Lower lobe of right lung (tissue), 2 donors: Measurements from ENCODE around the gene SGTA. TPM values are rescaled to one million over a fixed set of nuclear protein-coding genes. Genes with fewer than 3 reads are reported as not detected.

ENCODE experiments used
- ATAC-seq, 2 donors: fragments of 200-7000 bp; cut with Tn5 transposase; one replicate each; pipeline ENCODE4 v1.9.1; 2020 to 2022; ENCODE audit warnings: mild to moderate bottlenecking in 2 of 2, moderate library complexity in 2 of 2
- DNase-seq: peaks from one replicate; pipeline ENCODE4 v3.0.0-alpha.2; 2020
- H3K27ac ChIP-seq: fragments of 200-600 bp; one replicate; pipeline ENCODE4 v1.8.0; 2022
- H3K27me3 ChIP-seq: fragments of 200-600 bp; one replicate; pipeline ENCODE4 v1.8.0; 2022; ENCODE audit warnings: low read depth
- H3K36me3 ChIP-seq: fragments of 200-600 bp; one replicate; pipeline ENCODE4 v1.8.0; 2022; ENCODE audit warnings: mild to moderate bottlenecking
- H3K4me1 ChIP-seq: fragments of 200-600 bp; one replicate; pipeline ENCODE4 v1.8.0; 2022
- H3K4me3 ChIP-seq: fragments of 200-600 bp; one replicate; pipeline ENCODE4 v1.8.0; 2022; ENCODE audit warnings: mild to moderate bottlenecking
- H3K9me3 ChIP-seq: fragments of 200-600 bp; one replicate; pipeline ENCODE4 v1.8.0; 2022
- CTCF ChIP-seq: fragments of 200-600 bp; IDR thresholded peaks from one replicate; pipeline ENCODE4 v1.8.0; 2022; ENCODE audit warnings: antibody characterized with exemption, mild to moderate bottlenecking
- intact Hi-C: fragments of 100-400 bp; cut with DNase I; formaldehyde crosslinking; loops from one replicate; pipeline ENCODE4 v1.11.0; 2022
- total RNA-seq: library from RNA; stranded (reverse); fragmentation: NEBNext Ultra II Directional; extraction: Animal tissue kit (Norgen Biotek cat#: 25700); gene quantifications from one replicate; pipeline ENCODE4 v1.2.1, GENCODE V29; 2021
- donor health status: DM: no; HTN: yes; CAD: no; lungs with severe emphysema.

SGTA gene
- total RNA-seq, 1 donor from 2014 or later, result 41.6 TPM

GRCh38 chr19:2744113-2744512, 39.0 kb downstream of the SGTA start:
- H3K9me3 ChIP-seq, result no peaks in the 10 kb centered on the region
- no peaks in the 10 kb centered on the region for H3K36me3 ChIP-seq
- peaks cover 4% of the 10 kb centered on the region for H3K4me1 ChIP-seq
- no peak for TF ChIP-seq CTCF
- H3K27ac ChIP-seq, result no peak overlapping the region
- no peaks in the 10 kb centered on the region for H3K27me3 ChIP-seq
- intact Hi-C loops, result no loop called here
- DNase-seq, result no peak
- ATAC-seq, result no peak
- no peak overlapping the region for H3K4me3 ChIP-seq

- no peaks in the 10 kb centered on the region for H3K36me3 ChIP-seq
- H3K27ac ChIP-seq, result no peak overlapping the region
- H3K9me3 ChIP-seq, result no peaks in the 10 kb centered on the region
- intact Hi-C loops, result no loop called here
- no peak for DNase-seq
- no peak for TF ChIP-seq CTCF
- peaks cover 14% of the 10 kb centered on the region for H3K4me1 ChIP-seq
- H3K4me3 ChIP-seq, result no peak overlapping the region
- no peak for ATAC-seq
- no peaks in the 10 kb centered on the region for H3K27me3 ChIP-seq
Observed at GRCh38 chr19:2743099-2743498, 40.0 kb downstream of the SGTA start.

GRCh38 chr19:2740314-2740656, 42.8 kb downstream of the SGTA start:
- H3K9me3 ChIP-seq, result no peaks in the 10 kb centered on the region
- H3K27me3 ChIP-seq, result no peaks in the 10 kb centered on the region
- peaks cover 15% of the 10 kb centered on the region for H3K36me3 ChIP-seq
- H3K4me3 ChIP-seq, result peak overlapping the region; percentile 99
- intact Hi-C loops, result no loop called here
- H3K27ac ChIP-seq, result no peak overlapping the region
- DNase-seq, result no peak
- ATAC-seq, result no peak
- TF ChIP-seq CTCF, result no peak
- peaks cover 15% of the 10 kb centered on the region for H3K4me1 ChIP-seq

GRCh38 chr19:2739602-2740313, 43.3 kb downstream of the SGTA start, which contains the start of gene SLC39A3:
TSS of gene SLC39A3 (minus strand) at chr19:2740017. CDS start at chr19:2737257, 2,760 bp downstream.
- peak within 1 kb of the TSS; percentile 78 for H3K27ac ChIP-seq
- no peaks in the 10 kb centered on the region for H3K9me3 ChIP-seq
- peaks cover 15% of the 10 kb centered on the region for H3K4me1 ChIP-seq
- peak; percentile 28 for TF ChIP-seq CTCF
- no peaks in the 10 kb centered on the region for H3K27me3 ChIP-seq
- DNase-seq (peak; percentile 96), ATAC-seq (peak; percentile 100)
- H3K4me3 ChIP-seq, result peak within 1 kb of the TSS; percentile 99
- intact Hi-C loops, result no loop called here
- peaks cover 20% of the 10 kb centered on the region for H3K36me3 ChIP-seq

- Histone ChIP-seq H3K4me3 (no peak overlapping the region), H3K27me3 (no peaks in the 10 kb centered on the region), H3K9me3 (no peaks in the 10 kb centered on the region), H3K27ac (no peak overlapping the region), H3K4me1 (peaks cover 15% of the 10 kb centered on the region), H3K36me3 (peaks cover 41% of the 10 kb centered on the region)
- intact Hi-C loops, result no loop called here
- ATAC-seq, result no peak
- DNase-seq, result no peak
- no peak for TF ChIP-seq CTCF
Observed at GRCh38 chr19:2736550-2737190, 46.4 kb downstream of the SGTA start.
